GM18511 (cell line): ENCODE measurements around the gene CHRNA1.
A peak's percentile ranks its signal among the peaks of the same experiment; 100 is the strongest.
"Not testable (repeated sequence)": the region's sequence is repeated elsewhere in the genome, so short reads cannot be mapped to it uniquely, and the experiment has no call there.

Experiments
- ATAC-seq: cut with Tn5 transposase; IDR thresholded peaks from one replicate; pipeline ENCODE4 v1.9.1; 2021; ENCODE audit warnings: mild to moderate bottlenecking, moderate library complexity; ENCODE audit not compliant: unreplicated experiment

Gene CHRNA1

GRCh38 chr2:174718591-174718990 is 45.7 kb downstream of the CHRNA1 start:
- no peak for ATAC-seq

GRCh38 chr2:174717916-174718315 is 46.4 kb downstream of the CHRNA1 start:
- no peak for ATAC-seq

- ATAC-seq: no peak
Measured at GRCh38 chr2:174717273-174717672, 47.0 kb downstream of the CHRNA1 start.

- no peak for ATAC-seq
Measured at GRCh38 chr2:174716785-174717184, 47.5 kb downstream of the CHRNA1 start.

GRCh38 chr2:174713686-174714085 is 50.6 kb downstream of the CHRNA1 start:
- ATAC-seq: no peak

- ATAC-seq: no peak
Measured at GRCh38 chr2:174711206-174711605, 53.1 kb downstream of the CHRNA1 start.

- ATAC-seq: not testable (repeated sequence)
Measured at GRCh38 chr2:174709416-174710004, 54.8 kb downstream of the CHRNA1 start.

GRCh38 chr2:174708713-174709112 is 55.6 kb downstream of the CHRNA1 start:
- no peak for ATAC-seq

- ATAC-seq: no peak
Measured at GRCh38 chr2:174705321-174705720, 59.0 kb downstream of the CHRNA1 start.

- no peak for ATAC-seq
Measured at GRCh38 chr2:174704642-174705041, 59.6 kb downstream of the CHRNA1 start.

- ATAC-seq: no peak
Measured at GRCh38 chr2:174704061-174704460, 60.2 kb downstream of the CHRNA1 start.

GRCh38 chr2:174703430-174703829 is 60.8 kb downstream of the CHRNA1 start:
- no peak for ATAC-seq

- ATAC-seq: no peak
Measured at GRCh38 chr2:174702541-174702940, 61.7 kb downstream of the CHRNA1 start.

GRCh38 chr2:174699993-174700766 is 64.1 kb downstream of the CHRNA1 start:
- peak; percentile 58 for ATAC-seq
